ENCODE results near the gene BIRC2.

The BIRC2 gene

DNA sequence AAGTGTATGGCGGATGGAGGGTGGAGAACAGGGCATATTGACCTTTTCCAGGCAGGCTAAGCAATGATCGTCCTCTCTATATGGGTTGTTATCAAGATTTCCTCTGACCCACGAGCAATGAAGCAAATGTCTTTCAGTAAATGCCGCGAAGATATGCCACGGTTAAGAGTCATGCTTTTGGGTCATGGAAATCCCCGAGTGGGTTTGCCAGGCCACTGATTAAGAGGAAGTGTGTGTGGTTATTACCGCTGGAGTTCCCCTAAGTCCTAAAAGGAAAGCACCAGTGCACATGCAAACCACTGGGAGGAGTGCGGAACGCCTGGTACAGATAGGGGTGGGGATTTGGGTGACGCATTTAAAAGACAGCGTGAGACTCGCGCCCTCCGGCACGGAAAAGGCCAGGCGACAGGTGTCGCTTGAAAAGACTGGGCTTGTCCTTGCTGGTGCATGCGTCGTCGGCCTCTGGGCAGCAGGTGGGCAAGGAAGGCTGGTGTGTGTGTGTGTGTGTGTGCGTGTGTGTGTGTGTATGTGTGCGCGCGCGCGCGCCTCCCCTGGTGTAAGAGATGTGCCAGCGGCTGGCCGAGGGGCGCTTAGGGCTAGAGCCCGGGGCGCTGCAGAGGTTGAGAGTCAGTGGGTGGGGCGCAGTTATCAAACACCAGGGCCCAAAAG is 29.8 kb upstream of the BIRC2 start, which contains the start of gene BIRC3 (continued):
- TF ChIP-seq, protein P1, sequence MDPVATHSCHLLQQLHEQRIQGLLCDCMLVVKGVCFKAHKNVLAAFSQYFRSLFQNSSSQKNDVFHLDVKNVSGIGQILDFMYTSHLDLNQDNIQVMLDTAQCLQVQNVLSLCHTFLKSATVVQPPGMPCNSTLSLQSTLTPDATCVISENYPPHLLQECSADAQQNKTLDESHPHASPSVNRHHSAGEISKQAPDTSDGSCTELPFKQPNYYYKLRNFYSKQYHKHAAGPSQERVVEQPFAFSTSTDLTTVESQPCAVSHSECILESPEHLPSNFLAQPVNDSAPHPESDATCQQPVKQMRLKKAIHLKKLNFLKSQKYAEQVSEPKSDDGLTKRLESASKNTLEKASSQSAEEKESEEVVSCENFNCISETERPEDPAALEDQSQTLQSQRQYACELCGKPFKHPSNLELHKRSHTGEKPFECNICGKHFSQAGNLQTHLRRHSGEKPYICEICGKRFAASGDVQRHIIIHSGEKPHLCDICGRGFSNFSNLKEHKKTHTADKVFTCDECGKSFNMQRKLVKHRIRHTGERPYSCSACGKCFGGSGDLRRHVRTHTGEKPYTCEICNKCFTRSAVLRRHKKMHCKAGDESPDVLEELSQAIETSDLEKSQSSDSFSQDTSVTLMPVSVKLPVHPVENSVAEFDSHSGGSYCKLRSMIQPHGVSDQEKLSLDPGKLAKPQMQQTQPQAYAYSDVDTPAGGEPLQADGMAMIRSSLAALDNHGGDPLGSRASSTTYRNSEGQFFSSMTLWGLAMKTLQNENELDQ (tag by site-specific recombination; IDR thresholded peaks at IDR 0.05; ENCODE audit: low read depth) = no peak
- TF ChIP-seq ZNF658 (tag by site-specific recombination; IDR thresholded peaks at IDR 0.05) (no peak), ZNF555 (tag by site-specific recombination; conservative IDR thresholded peaks at IDR 0.05) (no peak), ZNF366 (tag by site-specific recombination; conservative IDR thresholded peaks at IDR 0.05) (peak; percentile 61), ZNF311 (tag by site-specific recombination; IDR thresholded peaks at IDR 0.05; ENCODE audit: borderline replicate concordance) (no peak), ZNF830 (tag by site-specific recombination; IDR thresholded peaks at IDR 0.05; ENCODE audit: low read depth) (no peak), ZNF350 (tag by site-specific recombination; IDR thresholded peaks at IDR 0.05) (no peak), ZNF548 (tag by site-specific recombination; IDR thresholded peaks at IDR 0.05) (no peak), ZNF274 (IDR thresholded peaks at IDR 0.05; ENCODE audit: low read length) (no peak), ZNF274 (tag by site-specific recombination; IDR thresholded peaks at IDR 0.05; ENCODE audit: borderline replicate concordance) (no peak), ZNF530 (tag by site-specific recombination; IDR thresholded peaks at IDR 0.05; ENCODE audit: low read depth) (no peak), ZNF394 (tag by site-specific recombination; IDR thresholded peaks at IDR 0.05; ENCODE audit: borderline replicate concordance) (no peak), MYNN (tag by site-specific recombination; IDR thresholded peaks at IDR 0.05; ENCODE audit: borderline replicate concordance) (0 out of 2 replicates have a peak, but pooled peaks have one; percentile 11), ZNF169 (tag by site-specific recombination; IDR thresholded peaks at IDR 0.05) (no peak), ZNF433 (tag by site-specific recombination; IDR thresholded peaks at IDR 0.05; ENCODE audit: low read depth) (no peak), ZNF391 (tag by site-specific recombination; IDR thresholded peaks at IDR 0.05; ENCODE audit: borderline replicate concordance, low read depth) (peak; percentile 71; the same call in 1 of the 2 replicates), ZNF792 (tag by site-specific recombination; IDR thresholded peaks at IDR 0.05) (peak; percentile 76; the same call in 1 of the 2 replicates), ZNF701 (tag by site-specific recombination; IDR thresholded peaks at IDR 0.05) (no peak), IKZF3 (tag by site-specific recombination; IDR thresholded peaks at IDR 0.05) (no peak), ZNF121 (tag by site-specific recombination; IDR thresholded peaks at IDR 0.05) (no peak), ZSCAN30 (tag by site-specific recombination; IDR thresholded peaks at IDR 0.05) (0 out of 2 replicates have a peak, but pooled peaks have one; percentile 14), TCF7L2 (IDR thresholded peaks at IDR 0.05; ENCODE audit: borderline replicate concordance, low read depth, low read length) (no peak), GFI1B (tag by site-specific recombination; IDR thresholded peaks at IDR 0.05) (no peak), ZXDB (tag by site-specific recombination; IDR thresholded peaks at IDR 0.05) (peak; percentile 78; the same call in 1 of the 2 replicates), GLI4 (tag by site-specific recombination; IDR thresholded peaks at IDR 0.05) (0 out of 2 replicates have a peak, but pooled peaks have one; percentile 61)
- TF ChIP-seq, protein P2, sequence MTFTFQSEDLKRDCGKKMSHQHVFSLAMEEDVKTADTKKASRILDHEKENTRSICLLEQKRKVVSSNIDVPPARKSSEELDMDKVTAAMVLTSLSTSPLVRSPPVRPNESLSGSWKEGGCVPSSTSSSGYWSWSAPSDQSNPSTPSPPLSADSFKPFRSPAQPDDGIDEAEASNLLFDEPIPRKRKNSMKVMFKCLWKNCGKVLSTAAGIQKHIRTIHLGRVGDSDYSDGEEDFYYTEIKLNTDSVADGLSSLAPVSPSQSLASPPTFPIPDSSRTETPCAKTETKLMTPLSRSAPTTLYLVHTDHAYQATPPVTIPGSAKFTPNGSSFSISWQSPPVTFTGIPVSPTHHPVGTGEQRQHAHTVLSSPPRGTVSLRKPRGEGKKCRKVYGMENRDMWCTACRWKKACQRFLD (tag by site-specific recombination; IDR thresholded peaks at IDR 0.05) = no peak
- TF ChIP-seq, protein P3, sequence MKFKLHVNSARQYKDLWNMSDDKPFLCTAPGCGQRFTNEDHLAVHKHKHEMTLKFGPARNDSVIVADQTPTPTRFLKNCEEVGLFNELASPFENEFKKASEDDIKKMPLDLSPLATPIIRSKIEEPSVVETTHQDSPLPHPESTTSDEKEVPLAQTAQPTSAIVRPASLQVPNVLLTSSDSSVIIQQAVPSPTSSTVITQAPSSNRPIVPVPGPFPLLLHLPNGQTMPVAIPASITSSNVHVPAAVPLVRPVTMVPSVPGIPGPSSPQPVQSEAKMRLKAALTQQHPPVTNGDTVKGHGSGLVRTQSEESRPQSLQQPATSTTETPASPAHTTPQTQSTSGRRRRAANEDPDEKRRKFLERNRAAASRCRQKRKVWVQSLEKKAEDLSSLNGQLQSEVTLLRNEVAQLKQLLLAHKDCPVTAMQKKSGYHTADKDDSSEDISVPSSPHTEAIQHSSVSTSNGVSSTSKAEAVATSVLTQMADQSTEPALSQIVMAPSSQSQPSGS (tag by site-specific recombination; IDR thresholded peaks at IDR 0.05; ENCODE audit: low read depth) = no peak
- TF ChIP-seq, protein P4, sequence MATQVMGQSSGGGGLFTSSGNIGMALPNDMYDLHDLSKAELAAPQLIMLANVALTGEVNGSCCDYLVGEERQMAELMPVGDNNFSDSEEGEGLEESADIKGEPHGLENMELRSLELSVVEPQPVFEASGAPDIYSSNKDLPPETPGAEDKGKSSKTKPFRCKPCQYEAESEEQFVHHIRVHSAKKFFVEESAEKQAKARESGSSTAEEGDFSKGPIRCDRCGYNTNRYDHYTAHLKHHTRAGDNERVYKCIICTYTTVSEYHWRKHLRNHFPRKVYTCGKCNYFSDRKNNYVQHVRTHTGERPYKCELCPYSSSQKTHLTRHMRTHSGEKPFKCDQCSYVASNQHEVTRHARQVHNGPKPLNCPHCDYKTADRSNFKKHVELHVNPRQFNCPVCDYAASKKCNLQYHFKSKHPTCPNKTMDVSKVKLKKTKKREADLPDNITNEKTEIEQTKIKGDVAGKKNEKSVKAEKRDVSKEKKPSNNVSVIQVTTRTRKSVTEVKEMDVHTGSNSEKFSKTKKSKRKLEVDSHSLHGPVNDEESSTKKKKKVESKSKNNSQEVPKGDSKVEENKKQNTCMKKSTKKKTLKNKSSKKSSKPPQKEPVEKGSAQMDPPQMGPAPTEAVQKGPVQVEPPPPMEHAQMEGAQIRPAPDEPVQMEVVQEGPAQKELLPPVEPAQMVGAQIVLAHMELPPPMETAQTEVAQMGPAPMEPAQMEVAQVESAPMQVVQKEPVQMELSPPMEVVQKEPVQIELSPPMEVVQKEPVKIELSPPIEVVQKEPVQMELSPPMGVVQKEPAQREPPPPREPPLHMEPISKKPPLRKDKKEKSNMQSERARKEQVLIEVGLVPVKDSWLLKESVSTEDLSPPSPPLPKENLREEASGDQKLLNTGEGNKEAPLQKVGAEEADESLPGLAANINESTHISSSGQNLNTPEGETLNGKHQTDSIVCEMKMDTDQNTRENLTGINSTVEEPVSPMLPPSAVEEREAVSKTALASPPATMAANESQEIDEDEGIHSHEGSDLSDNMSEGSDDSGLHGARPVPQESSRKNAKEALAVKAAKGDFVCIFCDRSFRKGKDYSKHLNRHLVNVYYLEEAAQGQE (tag by site-specific recombination; IDR thresholded peaks at IDR 0.05) = peak; percentile 50
- TF ChIP-seq, protein P5, sequence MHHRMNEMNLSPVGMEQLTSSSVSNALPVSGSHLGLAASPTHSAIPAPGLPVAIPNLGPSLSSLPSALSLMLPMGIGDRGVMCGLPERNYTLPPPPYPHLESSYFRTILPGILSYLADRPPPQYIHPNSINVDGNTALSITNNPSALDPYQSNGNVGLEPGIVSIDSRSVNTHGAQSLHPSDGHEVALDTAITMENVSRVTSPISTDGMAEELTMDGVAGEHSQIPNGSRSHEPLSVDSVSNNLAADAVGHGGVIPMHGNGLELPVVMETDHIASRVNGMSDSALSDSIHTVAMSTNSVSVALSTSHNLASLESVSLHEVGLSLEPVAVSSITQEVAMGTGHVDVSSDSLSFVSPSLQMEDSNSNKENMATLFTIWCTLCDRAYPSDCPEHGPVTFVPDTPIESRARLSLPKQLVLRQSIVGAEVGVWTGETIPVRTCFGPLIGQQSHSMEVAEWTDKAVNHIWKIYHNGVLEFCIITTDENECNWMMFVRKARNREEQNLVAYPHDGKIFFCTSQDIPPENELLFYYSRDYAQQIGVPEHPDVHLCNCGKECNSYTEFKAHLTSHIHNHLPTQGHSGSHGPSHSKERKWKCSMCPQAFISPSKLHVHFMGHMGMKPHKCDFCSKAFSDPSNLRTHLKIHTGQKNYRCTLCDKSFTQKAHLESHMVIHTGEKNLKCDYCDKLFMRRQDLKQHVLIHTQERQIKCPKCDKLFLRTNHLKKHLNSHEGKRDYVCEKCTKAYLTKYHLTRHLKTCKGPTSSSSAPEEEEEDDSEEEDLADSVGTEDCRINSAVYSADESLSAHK (tag by site-specific recombination; IDR thresholded peaks at IDR 0.05) = no peak
